ENCODE measurements around the gene DPP4.
"Not testable (repeated sequence)": the region's sequence is repeated elsewhere in the genome, so short reads cannot be mapped to it uniquely, and the experiment has no call there.

DPP4 gene

GRCh38 chr2:161994761-161995520 lies 79.1 kb downstream of the DPP4 start:
- in situ Hi-C loops (cut with MboI; ENCODE audit: low sequenced_read_pairs), result no loop called here

- in situ Hi-C loops (cut with MboI; ENCODE audit: low sequenced_read_pairs), result no loop called here
Measured at GRCh38 chr2:161992531-161992930, 81.5 kb downstream of the DPP4 start.

GRCh38 chr2:161991991-161992390 lies 82.0 kb downstream of the DPP4 start:
- in situ Hi-C loops (cut with MboI; ENCODE audit: low sequenced_read_pairs), result no loop called here

- in situ Hi-C loops (cut with MboI; ENCODE audit: low sequenced_read_pairs), result no loop called here
Measured at GRCh38 chr2:161990741-161991140, 83.3 kb downstream of the DPP4 start.

GRCh38 chr2:161990036-161990435 lies 84.0 kb downstream of the DPP4 start:
- in situ Hi-C loops (cut with MboI; ENCODE audit: low sequenced_read_pairs), result no loop called here

GRCh38 chr2:161988589-161988988 lies 85.4 kb downstream of the DPP4 start:
- in situ Hi-C loops (cut with MboI; ENCODE audit: low sequenced_read_pairs), result no loop called here

- in situ Hi-C loops (cut with MboI; ENCODE audit: low sequenced_read_pairs), result no loop called here
Measured at GRCh38 chr2:161987311-161987710, 86.7 kb downstream of the DPP4 start.

GRCh38 chr2:161983866-161984265 lies 90.1 kb downstream of the DPP4 start:
- in situ Hi-C loops (cut with MboI; ENCODE audit: low sequenced_read_pairs), result no loop called here

GRCh38 chr2:161983331-161983651 lies 90.7 kb downstream of the DPP4 start:
- in situ Hi-C loops (cut with MboI; ENCODE audit: low sequenced_read_pairs), result no loop called here

GRCh38 chr2:161982548-161983330 lies 91.3 kb downstream of the DPP4 start:
- in situ Hi-C loops (cut with MboI; ENCODE audit: low sequenced_read_pairs), result no loop called here

GRCh38 chr2:161981679-161982250 lies 92.2 kb downstream of the DPP4 start:
- in situ Hi-C loops (cut with MboI; ENCODE audit: low sequenced_read_pairs), result no loop called here

- in situ Hi-C loops (cut with MboI; ENCODE audit: low sequenced_read_pairs), result no loop called here
Measured at GRCh38 chr2:161980976-161981375, 93.0 kb downstream of the DPP4 start.

- in situ Hi-C loops (cut with MboI; ENCODE audit: low sequenced_read_pairs), result no loop called here
Measured at GRCh38 chr2:161979490-161979889, 94.5 kb downstream of the DPP4 start.

GRCh38 chr2:161977926-161978325 lies 96.1 kb downstream of the DPP4 start:
- in situ Hi-C loops (cut with MboI; ENCODE audit: low sequenced_read_pairs), result not testable (repeated sequence)

GRCh38 chr2:161976917-161977316 lies 97.1 kb downstream of the DPP4 start:
- in situ Hi-C loops (cut with MboI; ENCODE audit: low sequenced_read_pairs), result no loop called here

GRCh38 chr2:161976295-161976694 lies 97.7 kb downstream of the DPP4 start:
- in situ Hi-C loops (cut with MboI; ENCODE audit: low sequenced_read_pairs), result no loop called here

- in situ Hi-C loops (cut with MboI; ENCODE audit: low sequenced_read_pairs), result no loop called here
Measured at GRCh38 chr2:161975813-161976160, 98.2 kb downstream of the DPP4 start.

GRCh38 chr2:161975062-161975812 lies 98.8 kb downstream of the DPP4 start:
- in situ Hi-C loops (cut with MboI; ENCODE audit: low sequenced_read_pairs), result no loop called here

GRCh38 chr2:161974461-161974860 lies 99.6 kb downstream of the DPP4 start:
- in situ Hi-C loops (cut with MboI; ENCODE audit: low sequenced_read_pairs), result no loop called here

- in situ Hi-C loops (cut with MboI; ENCODE audit: low sequenced_read_pairs), result no loop called here
Measured at GRCh38 chr2:161972866-161973265, 101.1 kb downstream of the DPP4 start.

- in situ Hi-C loops (cut with MboI; ENCODE audit: low sequenced_read_pairs), result no loop called here
Measured at GRCh38 chr2:161972232-161972631, 101.8 kb downstream of the DPP4 start.

Data from HL-60/S4 treated with retinoic acid at 250 ng/mL for 4 days and 3 days (cell line).